Activated naive CD8-positive, alpha-beta T cell treated with anti-CD3 and anti-CD28 coated beads for 36 hours (primary cell): ENCODE results near the gene USO1. TPM values are rescaled to one million over a fixed set of nuclear protein-coding genes. Genes with fewer than 3 reads are reported as not detected.
A peak's percentile ranks its signal among the peaks of the same experiment; 100 is the strongest.
"Not testable (repeated sequence)": the region's sequence is repeated elsewhere in the genome, so short reads cannot be mapped to it uniquely, and the experiment has no call there.

Source experiments
- DNase-seq: peaks from one replicate; pipeline ENCODE4 v3.0.0; 2021
- H3K27ac Mint-ChIP-seq: one replicate; pipeline ENCODE4 v1.8.0; 2022; ENCODE audit warnings: mild to moderate bottlenecking, moderate library complexity, mixed read lengths
- H3K27me3 Mint-ChIP-seq: one replicate; pipeline ENCODE4 v1.8.0; 2022; ENCODE audit warnings: mild to moderate bottlenecking, mixed read lengths
- H3K36me3 Mint-ChIP-seq: one replicate; pipeline ENCODE4 v1.8.0; 2021; ENCODE audit warnings: mild to moderate bottlenecking, mixed read lengths
- H3K4me1 Mint-ChIP-seq: one replicate; pipeline ENCODE4 v1.8.0; 2021; ENCODE audit warnings: mixed read lengths
- H3K4me3 Mint-ChIP-seq: one replicate; pipeline ENCODE4 v1.8.0; 2022; ENCODE audit warnings: mild to moderate bottlenecking, moderate library complexity, mixed read lengths
- H3K9me3 Mint-ChIP-seq: one replicate; pipeline ENCODE4 v1.8.0; 2022; ENCODE audit warnings: mixed read lengths
- total RNA-seq, 2 experiments: library from RNA; stranded (reverse); gene quantifications; one replicate each; pipeline ENCODE4 v1.2.3, GENCODE V29; 2021

The USO1 gene
- total RNA-seq: 10 to 100 TPM; 43.7 to 45.7 TPM

- H3K9me3 Mint-ChIP-seq: no peaks in the 10 kb centered on the region
- peak within 1 kb of the TSS; percentile 99 for H3K27ac Mint-ChIP-seq
- peak within 1 kb of the TSS; percentile 99 for H3K4me3 Mint-ChIP-seq
- H3K27me3 Mint-ChIP-seq: no peaks in the 10 kb centered on the region
- H3K36me3 Mint-ChIP-seq: peaks cover 11% of the 10 kb centered on the region
- peak; percentile 99 for DNase-seq
- H3K4me1 Mint-ChIP-seq: peaks cover 48% of the 10 kb centered on the region
Measured at GRCh38 chr4:75724066-75724866, at the start of gene USO1. Gene USO1, plus strand, starts transcription at chr4:75724577. Its CDS starts 243 bp downstream, at chr4:75724820.

GRCh38 chr4:75675004-75675531, 49.3 kb upstream of the USO1 start:
- no peak for DNase-seq
- Mint-ChIP-seq H3K4me1 (peaks cover 25% of the 10 kb centered on the region), H3K9me3 (no peaks in the 10 kb centered on the region), H3K27me3 (no peaks in the 10 kb centered on the region), H3K36me3 (peaks cover 16% of the 10 kb centered on the region), H3K4me3 (no peak overlapping the region), H3K27ac (no peak overlapping the region)

DNA sequence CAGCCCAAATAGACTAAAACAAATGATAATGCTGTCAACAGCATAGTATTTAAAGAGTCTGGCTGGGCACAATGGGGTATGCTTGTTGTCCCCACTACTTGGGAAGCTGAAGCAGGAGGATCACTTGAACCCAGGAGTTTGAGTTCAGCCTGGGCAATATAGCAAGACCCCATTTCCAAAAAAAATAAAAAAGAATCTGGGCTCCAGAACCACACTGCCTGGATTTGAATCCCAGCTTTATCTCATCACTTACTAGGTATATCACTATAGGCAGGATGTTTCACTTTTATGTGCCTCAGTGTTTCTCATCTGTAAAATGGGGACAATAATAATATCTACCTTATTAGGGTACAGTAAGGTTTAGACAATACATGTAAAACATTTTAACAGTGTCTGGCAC, 45.9 kb upstream of the USO1 start:
- Mint-ChIP-seq H3K36me3 (no peaks in the 10 kb centered on the region), H3K4me1 (peaks cover 19% of the 10 kb centered on the region)

GRCh38 chr4:75678965-75679364, 45.4 kb upstream of the USO1 start:
- Mint-ChIP-seq H3K27me3 (no peaks in the 10 kb centered on the region), H3K36me3 (no peaks in the 10 kb centered on the region), H3K27ac (no peak overlapping the region), H3K4me1 (peaks cover 19% of the 10 kb centered on the region), H3K9me3 (no peaks in the 10 kb centered on the region), H3K4me3 (no peak overlapping the region)
- DNase-seq: no peak

More for the DNA sequence above, 45.9 kb upstream of the USO1 start:
- Mint-ChIP-seq H3K27ac (no peak overlapping the region), H3K4me3 (no peak overlapping the region), H3K27me3 (no peaks in the 10 kb centered on the region), H3K9me3 (no peaks in the 10 kb centered on the region)
- no peak for DNase-seq

DNA sequence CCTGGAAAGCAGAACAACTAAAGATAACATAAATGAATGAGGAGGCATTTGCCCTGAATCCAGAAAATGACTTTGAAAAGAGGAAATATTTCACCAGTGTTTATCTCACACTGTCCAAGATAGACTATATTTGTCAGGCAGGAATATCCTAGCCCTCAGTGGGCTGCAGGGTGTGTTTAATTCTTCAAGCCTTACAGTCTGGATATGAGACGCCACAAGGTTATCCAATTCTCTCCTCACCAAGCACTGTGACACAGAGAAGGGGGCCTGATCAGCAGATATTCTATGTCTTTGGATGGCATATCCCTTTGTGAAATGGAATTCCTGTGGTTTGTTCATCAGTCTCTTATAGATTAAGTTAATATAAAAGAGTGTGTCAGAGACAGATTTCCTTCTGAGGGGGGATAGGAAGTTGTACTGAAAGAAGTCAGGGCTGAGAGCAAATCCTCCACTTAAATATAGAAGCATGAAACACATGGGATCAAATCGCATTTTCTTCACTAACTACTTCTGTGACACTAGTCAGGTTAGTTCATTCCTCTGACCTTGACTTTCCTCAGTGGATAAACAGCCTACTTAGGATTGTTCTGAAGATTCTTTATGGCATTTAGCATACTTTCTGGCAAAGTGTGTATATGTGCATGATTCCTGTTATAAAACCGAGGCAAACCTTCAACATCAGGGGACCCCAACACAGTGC, 44.4 kb upstream of the USO1 start:
- Mint-ChIP-seq H3K4me3 (no peak overlapping the region), H3K27ac (no peak overlapping the region), H3K36me3 (no peaks in the 10 kb centered on the region), H3K9me3 (no peaks in the 10 kb centered on the region), H3K4me1 (peaks cover 16% of the 10 kb centered on the region), H3K27me3 (no peaks in the 10 kb centered on the region)
- DNase-seq: no peak

DNA sequence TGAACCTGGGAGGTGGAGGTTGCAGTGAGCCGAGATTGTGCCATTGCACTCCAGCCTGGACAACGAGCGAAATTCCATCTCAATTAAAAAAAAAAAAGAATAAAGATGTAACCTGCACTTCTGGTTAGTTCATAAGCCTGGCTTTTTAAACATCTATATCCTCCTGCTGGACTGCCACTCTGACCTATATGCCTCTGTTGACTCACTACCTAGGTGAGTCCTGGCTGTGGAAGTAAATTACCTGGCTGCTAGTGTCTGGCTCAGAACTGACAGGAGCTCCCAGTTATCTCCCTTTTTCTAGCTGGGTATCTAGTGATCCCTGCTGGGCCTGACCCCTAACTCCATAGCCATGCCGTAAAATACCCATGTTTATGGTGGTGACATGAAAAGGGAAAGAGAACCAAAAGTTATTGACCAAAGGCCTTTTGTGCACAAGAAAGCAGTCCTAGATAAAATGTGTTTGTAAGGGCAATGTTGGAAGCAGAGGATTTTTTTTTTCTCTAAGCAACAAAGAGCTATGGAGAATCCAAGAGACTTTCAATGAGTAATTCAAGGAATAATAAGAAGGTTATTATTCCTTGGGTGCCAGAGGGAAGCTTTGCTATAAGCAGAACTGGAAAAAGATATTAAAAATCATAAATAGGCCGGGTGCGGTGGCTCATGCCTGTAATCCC, 40.8 kb upstream of the USO1 start:
- H3K27ac Mint-ChIP-seq: peak overlapping the region; percentile 90

GRCh38 chr4:75685546-75686189, 38.7 kb upstream of the USO1 start:
- H3K36me3 Mint-ChIP-seq: peaks cover 9% of the 10 kb centered on the region
- H3K4me1 Mint-ChIP-seq: peaks cover 38% of the 10 kb centered on the region
- no peaks in the 10 kb centered on the region for H3K27me3 Mint-ChIP-seq
- no peak for DNase-seq
- H3K9me3 Mint-ChIP-seq: peaks cover 5% of the 10 kb centered on the region
- peak overlapping the region; percentile 23 for H3K27ac Mint-ChIP-seq
- no peak overlapping the region for H3K4me3 Mint-ChIP-seq

More for the DNA sequence above, 40.8 kb upstream of the USO1 start:
- no peak overlapping the region for H3K4me3 Mint-ChIP-seq
- DNase-seq: no peak
- peaks cover 9% of the 10 kb centered on the region for H3K36me3 Mint-ChIP-seq
- H3K27me3 Mint-ChIP-seq: no peaks in the 10 kb centered on the region
- peaks cover 40% of the 10 kb centered on the region for H3K4me1 Mint-ChIP-seq
- peaks cover 5% of the 10 kb centered on the region for H3K9me3 Mint-ChIP-seq

DNA sequence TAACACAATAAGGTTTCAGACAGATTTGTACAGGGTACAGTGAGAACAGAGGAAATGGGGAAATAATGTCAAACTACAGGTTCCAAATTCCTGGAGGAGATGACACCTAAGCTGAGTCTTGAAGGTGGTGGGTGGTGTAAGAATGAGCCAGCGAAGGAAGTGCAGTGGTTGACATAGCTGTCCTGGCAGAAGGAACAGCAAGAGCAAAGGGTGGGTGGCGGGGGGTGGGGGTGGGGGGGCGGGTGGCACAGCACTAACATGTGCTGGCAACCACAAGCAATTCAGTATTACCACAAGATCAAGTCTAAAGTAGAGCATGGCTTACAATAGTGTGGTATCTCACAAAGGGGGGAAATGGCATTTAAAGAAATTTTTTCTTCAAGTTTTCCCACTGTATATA, 38.0 kb upstream of the USO1 start:
- no peak for DNase-seq
- Mint-ChIP-seq H3K4me3 (peak overlapping the region; percentile 0), H3K9me3 (peaks cover 5% of the 10 kb centered on the region), H3K27me3 (no peaks in the 10 kb centered on the region), H3K36me3 (peaks cover 9% of the 10 kb centered on the region), H3K4me1 (peaks cover 38% of the 10 kb centered on the region), H3K27ac (peak overlapping the region; percentile 23)

GRCh38 chr4:75687125-75687524, 37.3 kb upstream of the USO1 start:
- H3K4me3 Mint-ChIP-seq, DNase-seq, H3K9me3 Mint-ChIP-seq, H3K27me3 Mint-ChIP-seq, H3K36me3 Mint-ChIP-seq: not testable (repeated sequence)
- Mint-ChIP-seq H3K27ac (peak overlapping the region; percentile 16), H3K4me1 (peaks cover 38% of the 10 kb centered on the region)

DNA sequence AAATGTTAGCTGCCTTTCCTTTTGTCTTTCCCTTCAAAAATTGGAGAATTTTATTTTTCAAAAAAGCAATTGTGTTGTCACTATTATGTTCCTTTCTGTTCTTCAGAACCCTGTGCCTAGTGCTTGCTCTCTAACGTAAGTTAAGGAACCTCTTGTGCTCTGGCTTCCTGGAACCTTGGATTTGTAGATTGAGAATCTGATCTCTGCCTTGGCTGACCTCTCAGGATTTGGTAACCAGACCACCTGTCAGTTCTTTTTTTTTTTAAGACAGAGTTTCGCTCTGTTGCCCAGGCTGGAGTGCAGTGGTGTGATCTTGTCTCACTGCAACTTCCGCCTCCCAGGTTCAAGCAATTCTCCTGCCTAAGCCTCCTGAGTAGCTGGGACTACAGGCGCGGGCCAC, 32.3 kb upstream of the USO1 start:
- not testable (repeated sequence) for DNase-seq, H3K27me3 Mint-ChIP-seq, H3K4me3 Mint-ChIP-seq

GRCh38 chr4:75696071-75696470, 28.3 kb upstream of the USO1 start:
- H3K27ac Mint-ChIP-seq: peak overlapping the region; percentile 34
- H3K9me3 Mint-ChIP-seq: no peaks in the 10 kb centered on the region
- H3K27me3 Mint-ChIP-seq: no peaks in the 10 kb centered on the region
- no peak overlapping the region for H3K4me3 Mint-ChIP-seq
- DNase-seq: peak; percentile 39
- peaks cover 7% of the 10 kb centered on the region for H3K36me3 Mint-ChIP-seq
- H3K4me1 Mint-ChIP-seq: peaks cover 37% of the 10 kb centered on the region

More for the DNA sequence above, 32.3 kb upstream of the USO1 start:
- H3K36me3 Mint-ChIP-seq: peaks cover 15% of the 10 kb centered on the region
- peaks cover 28% of the 10 kb centered on the region for H3K4me1 Mint-ChIP-seq
- not testable (repeated sequence) for H3K27ac Mint-ChIP-seq, H3K9me3 Mint-ChIP-seq

DNA sequence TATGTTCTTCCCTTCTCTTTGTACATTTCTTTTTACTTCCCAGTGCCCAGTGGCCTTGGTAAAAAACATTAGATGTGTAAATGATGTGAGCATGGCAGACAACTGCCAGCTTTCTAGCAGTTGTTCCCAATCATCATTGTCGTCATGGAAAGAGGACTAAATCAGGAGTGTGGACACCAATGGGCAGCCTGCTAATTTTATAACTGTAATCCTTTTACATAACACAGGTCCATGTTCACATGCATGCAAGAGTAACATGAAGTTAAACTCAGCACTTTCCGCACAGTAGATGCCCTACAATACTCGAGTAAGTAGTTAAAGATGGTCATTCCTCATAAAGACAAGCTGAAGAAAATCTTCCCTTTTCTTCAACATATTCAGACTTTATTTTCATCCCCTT, 27.8 kb upstream of the USO1 start:
- peaks cover 37% of the 10 kb centered on the region for H3K4me1 Mint-ChIP-seq
- no peak for DNase-seq
- H3K36me3 Mint-ChIP-seq: peaks cover 7% of the 10 kb centered on the region
- H3K27me3 Mint-ChIP-seq: no peaks in the 10 kb centered on the region
- H3K4me3 Mint-ChIP-seq: no peak overlapping the region
- no peak overlapping the region for H3K27ac Mint-ChIP-seq
- no peaks in the 10 kb centered on the region for H3K9me3 Mint-ChIP-seq

- Mint-ChIP-seq H3K36me3 (peaks cover 7% of the 10 kb centered on the region), H3K27me3 (no peaks in the 10 kb centered on the region), H3K4me1 (peaks cover 37% of the 10 kb centered on the region), H3K27ac (peak overlapping the region; percentile 76), H3K9me3 (no peaks in the 10 kb centered on the region), H3K4me3 (no peak overlapping the region)
- peak; percentile 13 for DNase-seq
Measured at GRCh38 chr4:75698162-75698962, 26.0 kb upstream of the USO1 start.

- peak overlapping the region; percentile 76 for H3K27ac Mint-ChIP-seq
- H3K4me1 Mint-ChIP-seq: peaks cover 37% of the 10 kb centered on the region
- H3K36me3 Mint-ChIP-seq: peaks cover 6% of the 10 kb centered on the region
- no peaks in the 10 kb centered on the region for H3K27me3 Mint-ChIP-seq
- no peak for DNase-seq
- no peaks in the 10 kb centered on the region for H3K9me3 Mint-ChIP-seq
- peak overlapping the region; percentile 0 for H3K4me3 Mint-ChIP-seq
Measured at GRCh38 chr4:75698963-75699228, 25.5 kb upstream of the USO1 start.
